HG03457 (cell line): ENCODE results near the gene SECTM1.

Experiments
- ATAC-seq: cut with Tn5 transposase; IDR thresholded peaks from one replicate; pipeline ENCODE4 v1.9.1; 2021; ENCODE audit warnings: moderate number of reproducible peaks; ENCODE audit not compliant: unreplicated experiment

The SECTM1 gene

DNA sequence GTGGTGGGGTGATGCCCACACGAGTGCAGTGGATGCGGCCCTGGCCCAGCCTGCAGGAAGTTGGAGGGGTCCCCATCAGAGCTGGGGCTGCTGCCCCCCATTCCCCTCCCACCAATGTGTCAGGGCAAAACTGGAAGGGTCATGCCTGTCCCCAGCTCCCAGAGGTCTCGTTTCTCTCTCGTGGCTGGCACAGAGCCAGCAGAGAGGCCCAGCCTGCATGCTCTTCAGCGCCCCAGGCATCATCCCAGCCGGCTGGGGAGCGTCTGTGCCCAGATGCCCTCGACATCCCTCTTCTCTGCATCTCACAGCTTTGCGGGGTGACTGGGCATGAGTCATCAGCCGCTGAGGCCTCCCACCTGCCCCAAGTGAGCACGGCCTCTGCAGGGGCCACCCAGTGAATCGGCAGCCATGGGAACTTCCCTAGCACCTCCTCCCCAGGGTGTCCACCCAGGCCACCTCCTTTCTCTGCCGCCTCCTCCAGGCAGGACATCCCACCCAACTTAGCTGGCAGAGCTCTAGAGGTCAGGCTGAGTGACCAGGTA is 50.3 kb downstream of the SECTM1 start:
- no peak for ATAC-seq

GRCh38 chr17:82282239-82283207 is 51.0 kb downstream of the SECTM1 start:
- ATAC-seq: no peak

DNA sequence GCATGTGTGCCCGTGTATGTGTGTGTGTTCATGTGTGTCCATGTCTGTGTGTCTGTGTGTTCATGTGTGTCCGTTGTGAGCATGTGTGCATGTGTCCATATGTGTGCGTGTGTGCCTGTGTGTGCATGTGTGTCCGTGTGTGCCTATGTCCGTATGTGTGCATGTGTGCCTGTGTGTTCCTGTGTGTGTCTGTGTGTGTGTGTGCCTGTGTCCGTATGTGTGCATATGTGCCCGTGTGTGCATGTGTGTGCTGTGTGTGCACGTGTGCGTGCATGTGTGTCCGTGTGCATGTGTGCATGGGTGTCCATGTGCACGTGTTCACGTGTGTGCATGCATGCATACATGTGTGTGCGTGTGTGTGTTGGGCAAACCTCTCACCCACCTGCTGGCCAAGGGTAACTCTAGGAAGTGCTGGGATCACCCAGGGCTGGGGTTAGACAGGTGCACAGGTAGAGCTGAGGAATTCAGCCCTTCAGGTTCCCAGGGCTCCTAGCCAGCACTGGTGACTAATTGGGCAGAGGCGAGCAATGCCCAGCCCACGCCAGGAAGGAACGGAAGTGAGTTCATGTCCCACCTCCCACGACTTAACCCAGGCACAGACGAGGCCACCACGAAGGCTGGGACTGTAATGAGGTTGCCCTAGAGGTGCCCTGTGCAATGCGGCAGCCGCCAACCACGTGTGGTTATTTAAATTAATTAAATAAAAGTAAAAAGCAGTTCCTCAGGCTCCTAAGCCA is 51.9 kb downstream of the SECTM1 start:
- ATAC-seq: no peak

DNA sequence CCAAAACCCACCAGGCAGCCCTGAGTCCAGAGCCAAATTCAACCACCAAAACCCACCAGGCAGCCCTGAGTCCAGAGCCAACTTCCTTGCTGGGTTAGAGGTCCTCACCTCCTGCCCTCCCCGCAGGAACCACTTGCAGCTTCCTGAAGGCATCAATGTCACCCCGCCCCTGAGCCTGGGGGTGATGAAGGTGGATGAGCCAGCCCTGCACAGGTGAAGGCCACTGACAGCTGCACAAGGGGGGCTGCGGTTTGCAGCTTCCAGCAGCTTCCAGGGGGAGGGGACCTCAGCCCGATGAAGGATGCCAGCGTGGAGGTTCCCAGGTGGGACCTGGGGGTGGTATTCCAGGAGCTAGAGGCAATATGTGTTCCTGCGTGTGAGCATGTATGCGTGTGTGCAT is 52.5 kb downstream of the SECTM1 start:
- ATAC-seq: no peak

GRCh38 chr17:82280537-82280936 is 53.0 kb downstream of the SECTM1 start:
- no peak for ATAC-seq

GRCh38 chr17:82278786-82279391 is 54.7 kb downstream of the SECTM1 start:
- no peak for ATAC-seq

GRCh38 chr17:82278308-82278707 is 55.3 kb downstream of the SECTM1 start:
- no peak for ATAC-seq

- no peak for ATAC-seq
These were observed 55.7 kb downstream of the SECTM1 start for GRCh38 chr17:82277851-82278250.

DNA sequence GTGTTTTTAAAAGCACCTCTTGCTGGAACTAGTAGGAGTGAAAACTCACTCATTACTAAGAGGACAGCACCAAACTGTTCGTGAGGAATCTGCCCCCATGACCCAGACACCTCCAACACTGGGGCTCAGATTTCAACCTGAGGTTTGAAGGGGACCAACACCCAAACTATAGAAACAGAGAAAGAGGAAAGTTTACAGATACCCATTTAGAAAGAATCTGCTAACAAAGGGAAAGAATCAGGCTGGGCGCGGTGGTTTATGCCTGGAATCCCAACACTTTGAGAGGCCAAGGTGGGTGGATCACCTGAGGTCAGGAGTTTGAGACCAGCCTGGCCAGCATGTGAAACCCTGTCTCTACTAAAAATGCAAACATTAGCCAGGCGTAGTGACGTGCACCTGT is 56.6 kb downstream of the SECTM1 start:
- no peak for ATAC-seq

GRCh38 chr17:82275326-82275725 is 58.2 kb downstream of the SECTM1 start:
- ATAC-seq: no peak

DNA sequence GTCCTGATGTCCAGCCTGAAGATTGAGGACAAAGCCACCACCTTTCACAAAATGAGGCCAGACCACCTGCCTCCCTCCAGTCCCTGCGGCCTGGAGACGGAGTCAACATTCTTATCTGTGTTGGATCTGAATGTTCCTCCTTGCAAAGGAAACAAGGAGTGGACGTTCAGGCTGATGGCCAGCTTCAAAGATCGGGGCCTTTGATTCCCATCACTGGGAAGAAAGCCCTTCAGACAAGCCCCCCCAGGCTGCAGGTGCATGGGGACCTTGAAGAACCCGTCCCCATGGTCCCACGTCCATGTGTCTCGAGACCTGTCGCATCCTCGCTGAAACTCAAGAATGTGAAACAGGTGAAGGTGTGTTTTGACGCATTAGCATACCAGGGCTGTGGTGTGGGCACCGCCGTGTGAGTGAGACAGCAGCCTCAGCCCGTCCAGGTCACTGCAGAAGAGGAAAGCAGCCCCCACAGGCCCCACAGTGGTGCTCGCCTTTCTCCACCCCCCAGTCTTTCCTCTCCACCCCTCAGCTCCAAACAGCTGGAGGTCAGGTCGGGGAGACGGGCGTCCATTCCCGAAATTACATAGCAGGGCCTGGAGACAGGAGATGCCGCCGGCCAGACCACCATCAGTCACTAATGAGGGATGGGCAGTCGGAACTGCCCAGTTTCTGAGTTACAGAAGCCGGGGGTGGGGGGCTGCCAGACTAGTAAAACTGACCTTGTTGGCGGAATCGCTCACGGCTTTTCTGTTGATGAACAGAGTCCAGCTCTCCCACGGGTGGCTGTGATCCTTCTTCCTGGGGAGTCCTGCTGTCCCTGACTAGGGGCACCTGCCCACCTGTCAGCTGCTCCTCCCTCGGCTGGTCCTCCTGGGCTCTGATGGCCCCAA is 59.2 kb downstream of the SECTM1 start:
- ATAC-seq: no peak

- peak; percentile 46 for ATAC-seq
These were observed 60.0 kb downstream of the SECTM1 start, which contains the start of gene CSNK1D for GRCh38 chr17:82273327-82274133. Gene CSNK1D (minus strand): TSS chr17:82273700. CDS start chr17:82273381, 319 bp downstream.

DNA sequence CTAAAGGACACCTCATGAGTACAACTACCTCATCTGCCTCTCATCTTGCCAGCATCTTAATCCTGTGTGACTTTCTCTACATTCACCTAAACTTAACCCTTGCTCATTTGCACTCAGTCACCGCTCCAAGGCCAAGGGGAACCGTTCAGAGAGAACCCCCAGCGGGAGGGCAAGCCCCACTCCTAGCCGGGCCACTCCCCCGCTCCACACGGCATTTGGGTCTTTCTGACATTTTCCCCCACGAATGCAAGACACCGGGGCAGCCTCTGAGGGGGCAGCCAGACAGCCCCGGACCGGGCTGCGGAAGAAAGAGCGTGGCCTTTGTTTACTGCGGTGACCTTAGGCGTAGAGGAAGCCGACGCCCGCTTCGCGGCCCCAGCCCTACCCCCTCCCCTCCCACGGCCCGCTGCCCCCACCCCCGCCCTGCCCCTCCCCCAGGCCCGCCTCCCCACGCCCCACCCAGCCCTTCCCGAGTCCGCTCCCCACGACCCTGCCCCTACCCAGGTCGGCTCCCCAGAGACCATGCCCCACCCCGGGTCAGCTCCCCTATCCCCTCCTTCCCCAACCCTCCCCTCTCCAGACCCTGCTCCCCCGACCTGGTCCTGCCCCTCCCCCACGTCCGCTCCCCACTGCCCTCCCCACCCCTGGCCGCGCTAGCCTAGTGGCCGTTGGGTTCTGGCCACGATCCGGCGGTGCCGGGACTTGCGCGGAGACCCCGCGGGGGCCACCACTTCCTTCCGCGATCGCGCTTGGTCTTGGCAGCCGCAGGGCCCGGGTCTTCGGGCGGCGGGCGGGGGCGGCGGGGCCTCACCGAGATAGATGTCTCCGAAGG is 60.9 kb downstream of the SECTM1 start:
- ATAC-seq: no peak

GRCh38 chr17:82271401-82271800 is 62.2 kb downstream of the SECTM1 start:
- ATAC-seq: no peak
